ENCODE data around the gene KIF21A.
"Not testable (repeated sequence)": the region's sequence is repeated elsewhere in the genome, so short reads cannot be mapped to it uniquely, and the experiment has no call there.

KIF21A gene

GRCh38 chr12:39297891-39298290 lies 145.0 kb downstream of the KIF21A start:
- H3K4me3 ChIP-seq (ENCODE audit: low read depth, low read length) = no peak overlapping the region
- TF ChIP-seq CTCF (IDR thresholded peaks at IDR 0.05; ENCODE audit: insufficient read depth, low read depth, low read length, missing control alignments) = no peak
- no peak for DNase-seq (ENCODE audit: low read depth)

- no peak overlapping the region for H3K4me3 ChIP-seq (ENCODE audit: low read depth, low read length)
- TF ChIP-seq CTCF (IDR thresholded peaks at IDR 0.05; ENCODE audit: insufficient read depth, low read depth, low read length, missing control alignments) = no peak
- DNase-seq (ENCODE audit: low read depth) = no peak
Observed at GRCh38 chr12:39296496-39296895, 146.4 kb downstream of the KIF21A start.

- H3K4me3 ChIP-seq (ENCODE audit: low read depth, low read length); DNase-seq (ENCODE audit: low read depth): not testable (repeated sequence)
Observed at GRCh38 chr12:39295593-39295992, 147.3 kb downstream of the KIF21A start.

GRCh38 chr12:39294715-39295114 lies 148.2 kb downstream of the KIF21A start:
- no peak for TF ChIP-seq CTCF (IDR thresholded peaks at IDR 0.05; ENCODE audit: insufficient read depth, low read depth, low read length, missing control alignments)
- no peak for DNase-seq (ENCODE audit: low read depth)
- no peak overlapping the region for H3K4me3 ChIP-seq (ENCODE audit: low read depth, low read length)

- no peak overlapping the region for H3K4me3 ChIP-seq (ENCODE audit: low read depth, low read length)
- TF ChIP-seq CTCF (IDR thresholded peaks at IDR 0.05; ENCODE audit: insufficient read depth, low read depth, low read length, missing control alignments) = no peak
- no peak for DNase-seq (ENCODE audit: low read depth)
Observed at GRCh38 chr12:39292125-39292630, 150.7 kb downstream of the KIF21A start.

- no peak for TF ChIP-seq CTCF (IDR thresholded peaks at IDR 0.05; ENCODE audit: insufficient read depth, low read depth, low read length, missing control alignments)
- H3K4me3 ChIP-seq (ENCODE audit: low read depth, low read length) = no peak overlapping the region
- DNase-seq (ENCODE audit: low read depth) = no peak
Observed at GRCh38 chr12:39287817-39288216, 155.1 kb downstream of the KIF21A start.

- TF ChIP-seq CTCF (IDR thresholded peaks at IDR 0.05; ENCODE audit: insufficient read depth, low read depth, low read length, missing control alignments) = no peak
- H3K4me3 ChIP-seq (ENCODE audit: low read depth, low read length) = no peak overlapping the region
- DNase-seq (ENCODE audit: low read depth) = no peak
Observed at GRCh38 chr12:39287409-39287808, 155.5 kb downstream of the KIF21A start.
